Fibroblast of peridontal ligament (primary cell): ENCODE measurements around the gene TBL2.
A peak's percentile ranks its signal among the peaks of the same experiment; 100 is the strongest.
"Not testable (repeated sequence)": the region's sequence is repeated elsewhere in the genome, so short reads cannot be mapped to it uniquely, and the experiment has no call there.

Experiments
- DNase-seq: peaks from one replicate; pipeline ENCODE4 v3.0.0-alpha.2; 2010; ENCODE audit errors: extremely low read depth

TBL2 gene

DNA sequence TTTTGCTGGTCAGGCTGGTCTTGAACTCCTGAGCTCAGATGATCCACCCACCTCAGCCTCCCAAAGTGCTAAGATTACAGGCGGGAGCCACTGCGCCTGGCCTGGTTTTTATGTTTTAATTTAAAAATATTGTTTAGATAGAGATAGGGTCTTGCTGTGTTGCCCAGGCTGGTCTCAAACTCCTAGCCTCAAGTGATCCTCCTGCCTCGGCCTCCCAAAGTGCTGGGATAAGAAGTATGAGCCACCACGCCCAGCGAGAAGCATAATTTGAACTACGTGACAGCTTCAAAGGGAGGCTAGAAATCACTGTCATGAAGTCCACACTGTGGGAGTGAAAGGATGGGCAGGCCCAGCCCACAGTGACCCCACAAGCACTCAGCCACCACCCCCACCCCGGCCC lies 42.5 kb downstream of the TBL2 start:
- not testable (repeated sequence) for DNase-seq

DNA sequence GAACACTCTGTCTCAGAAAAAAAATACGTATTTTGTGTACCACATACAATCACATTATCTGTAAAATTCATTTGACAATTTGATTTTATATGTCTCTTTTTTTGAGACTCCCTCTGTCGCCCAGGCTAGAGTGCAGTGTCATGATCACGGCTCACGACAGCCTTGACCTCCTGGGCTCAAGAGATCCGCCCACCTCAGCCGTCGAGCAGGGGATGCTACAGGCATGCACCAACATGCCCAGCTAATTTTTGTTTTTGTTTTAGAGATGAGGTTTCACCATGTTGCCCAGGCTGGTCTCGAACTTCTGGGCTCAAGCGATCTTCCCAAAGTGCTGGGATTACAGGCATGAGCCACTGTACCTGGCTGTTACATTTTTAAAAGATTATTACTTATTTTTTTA lies 44.6 kb downstream of the TBL2 start:
- no peak for DNase-seq

GRCh38 chr7:73532224-73532623 lies 46.2 kb downstream of the TBL2 start:
- no peak for DNase-seq

- no peak for DNase-seq
Observed at GRCh38 chr7:73530800-73531199, 47.6 kb downstream of the TBL2 start.

DNA sequence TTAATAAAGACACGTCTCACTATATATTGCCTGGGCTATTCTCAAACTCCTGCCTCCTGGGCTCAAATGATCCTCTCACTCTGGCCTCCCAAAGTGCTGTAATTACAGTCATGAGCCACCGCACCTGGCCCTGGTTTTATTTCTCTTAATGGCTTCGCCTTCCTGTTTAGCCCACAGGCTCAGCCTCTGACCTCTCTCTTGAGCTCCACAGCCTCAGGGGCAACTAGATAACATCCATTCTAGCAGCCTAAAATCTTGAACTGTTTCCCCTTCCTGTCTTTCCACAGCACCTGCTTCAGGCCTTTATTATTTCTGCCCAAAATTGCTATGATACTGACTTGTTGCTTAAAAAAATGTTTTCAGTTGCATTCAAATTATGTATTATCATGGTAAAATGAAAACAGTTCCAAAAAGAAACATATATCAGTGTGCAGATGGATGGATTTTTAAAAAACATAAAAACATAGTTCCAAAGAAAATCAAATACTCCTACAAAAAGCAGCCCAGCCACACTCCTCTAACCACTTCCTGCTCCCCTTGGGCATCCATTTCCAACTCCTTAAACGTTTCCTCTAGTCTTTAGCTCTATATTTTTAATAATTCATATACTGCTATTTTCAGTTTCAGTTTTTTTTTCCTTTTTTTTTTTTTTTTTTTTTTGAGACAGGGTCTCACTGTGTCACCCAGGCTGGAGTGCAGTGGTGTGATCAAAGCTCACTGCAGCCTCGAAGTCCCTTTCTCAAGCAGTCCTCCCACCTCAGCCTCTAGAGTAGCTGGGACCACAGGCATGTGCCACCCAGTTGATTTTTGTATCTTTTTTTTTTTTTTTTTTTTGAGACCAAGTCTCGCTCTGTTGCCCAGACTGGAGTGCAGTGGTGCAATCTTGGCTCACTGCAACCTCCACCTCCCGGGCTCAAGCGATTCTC lies 51.2 kb downstream of the TBL2 start:
- DNase-seq: no peak

GRCh38 chr7:73526158-73526494 lies 52.3 kb downstream of the TBL2 start:
- not testable (repeated sequence) for DNase-seq

GRCh38 chr7:73522105-73522872 lies 56.1 kb downstream of the TBL2 start, which contains the start of gene BAZ1B:
Gene BAZ1B (minus strand): TSS chr7:73522293. CDS start chr7:73521933, 360 bp downstream.
- DNase-seq: peak; percentile 97

DNA sequence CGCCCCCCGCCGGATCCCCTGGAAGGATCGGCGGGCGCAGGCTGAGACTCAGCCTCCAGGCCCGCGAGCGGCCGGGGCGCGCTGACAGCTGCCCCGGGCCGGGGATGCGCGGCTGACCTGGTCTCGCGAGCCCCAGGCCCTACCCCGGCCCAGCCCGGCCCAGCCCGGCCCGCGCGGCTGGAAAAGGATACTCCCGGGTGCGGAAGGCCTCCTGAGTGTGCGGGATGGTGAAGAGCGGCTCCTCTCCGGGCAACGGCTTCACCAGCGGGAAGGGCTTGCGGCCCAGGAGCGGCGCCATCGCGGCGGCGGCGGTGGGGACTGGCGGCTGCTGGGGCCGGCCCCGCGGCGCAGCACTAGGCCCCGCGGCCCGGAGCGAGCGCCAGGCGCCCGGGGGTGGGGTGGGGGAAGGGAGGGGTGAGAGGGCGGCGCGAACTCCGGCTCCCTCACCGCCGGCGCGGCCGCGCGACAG lies 56.7 kb downstream of the TBL2 start:
- DNase-seq: peak; percentile 20

- DNase-seq: peak; percentile 30
Observed at GRCh38 chr7:73520673-73521635, 57.4 kb downstream of the TBL2 start.

- DNase-seq: no peak
Observed at GRCh38 chr7:73519867-73520672, 58.3 kb downstream of the TBL2 start.

DNA sequence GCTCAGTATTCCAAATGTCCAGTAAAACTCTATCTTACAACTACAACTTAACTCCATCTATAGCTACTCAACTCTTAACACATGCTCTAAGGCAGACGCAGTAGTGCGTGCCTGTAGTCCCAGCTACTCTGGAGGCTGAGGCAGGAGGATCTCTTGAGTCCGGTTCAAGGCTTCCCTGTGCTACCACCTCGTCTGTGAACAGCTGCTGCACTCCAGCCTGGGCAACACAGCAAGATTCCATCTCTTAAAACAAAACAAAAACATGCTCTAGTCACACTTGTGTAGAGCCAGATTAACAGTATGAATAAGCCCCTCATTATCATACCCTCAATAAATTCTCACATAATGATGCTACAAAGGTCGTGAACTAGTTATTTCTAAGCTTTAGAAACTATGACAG lies 59.9 kb downstream of the TBL2 start:
- DNase-seq: no peak
